NCI-H1048 (cell line): ENCODE measurements around the gene RPS6KA2.
"Not testable (repeated sequence)": the region's sequence is repeated elsewhere in the genome, so short reads cannot be mapped to it uniquely, and the experiment has no call there.

Experiments
- DNase-seq: peaks from one replicate; lab custom pipeline; 2025; lab: John Stamatoyannopoulos, UW

The RPS6KA2 gene

GRCh38 chr6:166365806-166366205 lies 261.2 kb downstream of the RPS6KA2 start:
- no peak for DNase-seq

DNA sequence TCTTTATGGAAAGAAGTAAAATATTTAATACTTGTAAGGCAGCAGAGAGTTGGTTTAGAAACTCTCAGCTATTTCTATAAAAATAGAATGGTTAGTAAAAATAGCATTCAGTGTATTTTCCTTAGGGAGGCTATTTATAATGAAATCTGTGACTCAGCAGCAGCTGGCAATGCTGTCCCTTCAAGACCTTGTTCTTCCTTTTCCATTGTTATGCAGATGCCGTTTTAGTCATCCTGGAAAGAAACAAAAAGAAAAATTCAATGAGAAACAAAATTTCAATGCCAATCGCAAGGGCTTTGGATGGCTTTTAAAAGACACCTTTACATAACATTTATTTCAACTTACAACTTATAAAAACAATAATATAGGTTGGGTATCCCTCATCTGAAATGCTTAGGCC lies 261.8 kb downstream of the RPS6KA2 start:
- no peak for DNase-seq

- no peak for DNase-seq
Measured at GRCh38 chr6:166364456-166364855, 262.6 kb downstream of the RPS6KA2 start.

DNA sequence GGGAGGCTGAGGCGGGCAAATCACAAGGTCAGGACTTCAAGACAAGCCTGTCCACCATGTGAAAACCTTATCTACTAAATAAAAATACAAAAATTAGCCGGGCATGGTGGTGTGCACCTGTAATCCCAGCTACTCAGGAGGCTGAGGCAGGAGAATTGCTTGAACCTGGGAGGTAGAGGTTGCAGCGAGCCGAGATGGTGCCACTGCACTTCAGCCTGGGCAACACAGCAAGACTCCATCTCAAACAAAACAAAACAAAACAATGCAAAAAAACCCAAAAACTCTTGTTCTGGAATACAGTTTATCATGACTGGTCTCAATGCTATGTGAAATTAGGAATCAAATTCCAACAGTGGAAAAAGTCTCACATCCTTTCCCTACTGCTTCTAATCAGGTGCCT lies 264.6 kb downstream of the RPS6KA2 start:
- DNase-seq, result not testable (repeated sequence)

DNA sequence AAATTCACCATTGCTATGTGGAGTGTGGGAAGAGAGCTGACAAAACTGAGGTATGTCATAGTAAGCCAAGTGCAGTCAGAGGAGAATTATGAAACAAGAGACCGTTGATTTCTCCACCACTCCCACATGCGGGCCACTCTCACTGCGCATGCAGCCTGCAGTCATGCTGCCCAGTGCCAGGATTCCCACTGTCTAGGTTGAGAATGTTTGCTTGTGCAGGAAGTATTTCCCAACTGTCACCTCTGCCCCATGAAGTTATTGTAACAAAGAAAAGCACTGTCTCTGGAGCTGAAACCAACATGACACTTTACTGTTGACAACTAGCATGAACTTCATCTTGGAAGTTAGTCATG lies 266.0 kb downstream of the RPS6KA2 start:
- DNase-seq, result no peak

- DNase-seq, result no peak
Measured at GRCh38 chr6:166360243-166361076, 266.6 kb downstream of the RPS6KA2 start.
